ENCODE results near the gene LARP1. TPM values are rescaled to one million over a fixed set of nuclear protein-coding genes. Genes with fewer than 3 reads are reported as not detected.

The LARP1 gene
- total and polyA plus RNA-seq, 9 donors, result 38.1 to 249 (median 146) TPM

GRCh38 chr5:154849264-154849785 lies 94.1 kb downstream of the LARP1 start:
- peak overlapping the region in 1 of 2 donors; percentile 68 for H3K27ac ChIP-seq
- TF ChIP-seq CTCF (IDR thresholded peaks at IDR 0.05) (no peak), EP300 (IDR thresholded peaks at IDR 0.05) (no peak), POLR2A (IDR thresholded peaks at IDR 0.05) (no peak)
- H3K27me3 ChIP-seq, result no peaks in the 10 kb centered on the region
- H3K9me3 ChIP-seq, result no peaks in the 10 kb centered on the region
- H3K4me3 ChIP-seq, result peak overlapping the region; percentile 54
- H3K4me1 ChIP-seq (ENCODE audit: insufficient read depth), result peaks cover 8% of the 10 kb centered on the region
- no peaks in the 10 kb centered on the region for H3K36me3 ChIP-seq
- WGBS, 3 donors, result 21 to 38% (median 29%) methylated on average over 6 of the region's 6 CpGs
- intact Hi-C loops (cut with DNase I), result no loop called here
- DNase-seq, result no peak

GRCh38 chr5:154849791-154850201 lies 94.6 kb downstream of the LARP1 start:
- Histone ChIP-seq H3K9me3 (no peaks in the 10 kb centered on the region), H3K27ac (peak overlapping the region; percentile 22 to 68), H3K4me3 (peak overlapping the region; percentile 54), H3K36me3 (no peaks in the 10 kb centered on the region), H3K27me3 (no peaks in the 10 kb centered on the region), H3K4me1 (ENCODE audit: insufficient read depth) (peaks cover 8% of the 10 kb centered on the region)
- intact Hi-C loops (cut with DNase I), result loop anchor here in 2 of 4 donors (10.0 kb wide), 1 partner anchor 95 kb away; the partner anchor contains the start of gene LARP1 (in 2 of the 2)
- TF ChIP-seq CTCF (IDR thresholded peaks at IDR 0.05), result no peak
- TF ChIP-seq EP300 (IDR thresholded peaks at IDR 0.05), result no peak
- TF ChIP-seq POLR2A (IDR thresholded peaks at IDR 0.05), result no peak
- no peak for DNase-seq
- WGBS, 3 donors, result 3 to 11% (median 5%) methylated on average over 2 of the region's 2 CpGs

GRCh38 chr5:154850255-154851062 lies 95.3 kb downstream of the LARP1 start, which contains the start of gene FAXDC2:
TSS of gene FAXDC2 (minus strand) at chr5:154850603. CDS start at chr5:154838178, 12,425 bp downstream.
- Histone ChIP-seq H3K27me3 (no peaks in the 10 kb centered on the region), H3K36me3 (no peaks in the 10 kb centered on the region), H3K9me3 (no peaks in the 10 kb centered on the region), H3K27ac (peak within 1 kb of the TSS; percentile 44 to 68), H3K4me3 (peak within 1 kb of the TSS; percentile 54), H3K4me1 (ENCODE audit: insufficient read depth) (peaks cover 8% of the 10 kb centered on the region)
- TF ChIP-seq POLR2A (IDR thresholded peaks at IDR 0.05) (peak; percentile 38), EP300 (IDR thresholded peaks at IDR 0.05) (no peak)
- 0 to 2% (median 2%) methylated on average over 11 of the region's 11 CpGs for WGBS, 3 donors
- DNase-seq, result peak; percentile 80 to 85 (median 82)
- intact Hi-C loops (cut with DNase I), result loop anchor here in 2 of 4 donors (10.0 kb wide), 1 partner anchor 96 kb away; the partner anchor contains the start of gene LARP1 (in 2 of the 2)

- Histone ChIP-seq H3K36me3 (no peaks in the 10 kb centered on the region), H3K9me3 (no peaks in the 10 kb centered on the region), H3K27ac (peak overlapping the region in 1 of 2 donors; percentile 44), H3K27me3 (no peaks in the 10 kb centered on the region), H3K4me3 (no peak overlapping the region), H3K4me1 (ENCODE audit: insufficient read depth) (peaks cover 8% of the 10 kb centered on the region)
- TF ChIP-seq CTCF (IDR thresholded peaks at IDR 0.05), result no peak
- TF ChIP-seq POLR2A (IDR thresholded peaks at IDR 0.05), result no peak
- no peak for TF ChIP-seq EP300 (IDR thresholded peaks at IDR 0.05)
- intact Hi-C loops (cut with DNase I), result loop anchor here in 2 of 4 donors (10.0 kb wide), 1 partner anchor 97 kb away; the partner anchor contains the start of gene LARP1 (in 2 of the 2)
- WGBS, 3 donors, result 64 to 72% (median 65%) methylated on average over 3 of the region's 3 CpGs
- DNase-seq, result no peak
Observed at GRCh38 chr5:154851351-154851750, 96.2 kb downstream of the LARP1 start.
